Parathyroid adenoma (tissue), 2 donors: ENCODE data around the gene ABCC3.

Experiments
- H2AFZ ChIP-seq: fragments of 300-600 bp; sonication (generic); one replicate; pipeline ENCODE4 v1.7.0; 2017; ENCODE audit warnings: antibody characterized with exemption, mild to moderate bottlenecking
- H3K27ac ChIP-seq: fragments of 300-600 bp; sonication (generic); one replicate; pipeline ENCODE4 v1.7.0; 2017
- H3K27me3 ChIP-seq: fragments of 300-600 bp; sonication (generic); one replicate; pipeline ENCODE4 v1.7.0; 2017; ENCODE audit warnings: low read length; ENCODE audit not compliant: control insufficient read depth, insufficient read depth
- H3K36me3 ChIP-seq: fragments of 300-600 bp; sonication (generic); one replicate; pipeline ENCODE4 v1.7.0; 2017; ENCODE audit warnings: low read length; ENCODE audit not compliant: control insufficient read depth, insufficient read depth
- H3K4me1 ChIP-seq: fragments of 300-600 bp; sonication (generic); one replicate; pipeline ENCODE4 v1.7.0; 2017; ENCODE audit warnings: control low read depth
- H3K4me2 ChIP-seq: fragments of 300-600 bp; sonication (generic); one replicate; pipeline ENCODE4 v1.7.0; 2017; ENCODE audit warnings: low read length
- H3K4me3 ChIP-seq: fragments of 300-600 bp; sonication (generic); one replicate; pipeline ENCODE4 v1.7.0; 2017; ENCODE audit warnings: low read depth, low read length
- H3K79me2 ChIP-seq: fragments of 300-600 bp; sonication (generic); one replicate; pipeline ENCODE4 v1.7.0; 2017; ENCODE audit warnings: control low read depth
- H3K9ac ChIP-seq: fragments of 300-600 bp; sonication (generic); one replicate; pipeline ENCODE4 v1.7.0; 2017; ENCODE audit warnings: mild to moderate bottlenecking
- H3K9me3 ChIP-seq: fragments of 300-600 bp; sonication (generic); one replicate; pipeline ENCODE4 v1.7.0; 2017; ENCODE audit warnings: low read length; ENCODE audit not compliant: control insufficient read depth
- CTCF ChIP-seq: fragments of 300-600 bp; sonication (generic); IDR thresholded peaks from one replicate; pipeline ENCODE4 v1.7.0; 2017; ENCODE audit warnings: antibody characterized with exemption, mild to moderate bottlenecking
- donor health status: primary hyperparathyroidism.

ABCC3 gene

GRCh38 chr17:50598487-50598886 lies 36.2 kb upstream of the ABCC3 start:
- no peak overlapping the region for H2AFZ ChIP-seq

GRCh38 chr17:50599606-50600005 lies 35.1 kb upstream of the ABCC3 start:
- Histone ChIP-seq H3K4me3 (no peak overlapping the region), H3K4me2 (no peak overlapping the region), H3K27me3 (no peaks in the 10 kb centered on the region), H3K27ac (no peak overlapping the region), H2AFZ (no peak overlapping the region), H3K4me1 (no peaks in the 10 kb centered on the region), H3K9me3 (no peaks in the 10 kb centered on the region), H3K36me3 (no peaks in the 10 kb centered on the region), H3K9ac (no peak overlapping the region), H3K79me2 (no peaks in the 10 kb centered on the region)
- no peak for TF ChIP-seq CTCF

More at GRCh38 chr17:50598487-50598886, 36.2 kb upstream of the ABCC3 start:
- Histone ChIP-seq H3K36me3 (no peaks in the 10 kb centered on the region), H3K4me2 (no peak overlapping the region), H3K9ac (no peak overlapping the region), H3K4me3 (no peak overlapping the region), H3K4me1 (no peaks in the 10 kb centered on the region), H3K79me2 (no peaks in the 10 kb centered on the region), H3K27ac (no peak overlapping the region), H3K27me3 (no peaks in the 10 kb centered on the region), H3K9me3 (no peaks in the 10 kb centered on the region)
- TF ChIP-seq CTCF = no peak

GRCh38 chr17:50601823-50602375 lies 32.8 kb upstream of the ABCC3 start:
- Histone ChIP-seq H3K9me3 (no peaks in the 10 kb centered on the region), H3K36me3 (no peaks in the 10 kb centered on the region), H3K79me2 (no peaks in the 10 kb centered on the region), H3K27me3 (no peaks in the 10 kb centered on the region), H3K4me2 (no peak overlapping the region), H3K4me3 (no peak overlapping the region), H3K4me1 (no peaks in the 10 kb centered on the region), H3K27ac (no peak overlapping the region), H2AFZ (no peak overlapping the region), H3K9ac (no peak overlapping the region)
- no peak for TF ChIP-seq CTCF

- Histone ChIP-seq H3K27ac (no peak overlapping the region), H3K4me3 (no peak overlapping the region), H3K9ac (no peak overlapping the region), H3K27me3 (no peaks in the 10 kb centered on the region), H3K4me1 (no peaks in the 10 kb centered on the region), H3K9me3 (no peaks in the 10 kb centered on the region), H3K79me2 (no peaks in the 10 kb centered on the region), H2AFZ (no peak overlapping the region), H3K4me2 (no peak overlapping the region), H3K36me3 (no peaks in the 10 kb centered on the region)
- no peak for TF ChIP-seq CTCF
Measured at GRCh38 chr17:50602836-50603235, 31.8 kb upstream of the ABCC3 start.

GRCh38 chr17:50603340-50603739 lies 31.3 kb upstream of the ABCC3 start:
- no peak overlapping the region for H3K27ac ChIP-seq
- H3K9me3 ChIP-seq = no peaks in the 10 kb centered on the region
- no peak overlapping the region for H3K4me2 ChIP-seq
- TF ChIP-seq CTCF = no peak
- no peak overlapping the region for H3K4me3 ChIP-seq
- H3K27me3 ChIP-seq = no peaks in the 10 kb centered on the region
- H3K9ac ChIP-seq = no peak overlapping the region
- H3K36me3 ChIP-seq = no peaks in the 10 kb centered on the region
- no peak overlapping the region for H2AFZ ChIP-seq
- no peaks in the 10 kb centered on the region for H3K79me2 ChIP-seq
- no peaks in the 10 kb centered on the region for H3K4me1 ChIP-seq
